LNCaP clone FGC (cell line): ENCODE results near the gene RAP1GAP2.

Experiments
- DNase-seq: peaks from one replicate; pipeline ENCODE4 v3.0.0-alpha.2; 2011; ENCODE audit warnings: low read depth
- H3K4me3 ChIP-seq: 2 replicates; pipeline ENCODE4 v1.5.1; 2011; ENCODE audit warnings: mild to moderate bottlenecking, low read depth, low read length, control low read depth
- CTCF ChIP-seq: IDR thresholded peaks from 2 replicates; pipeline ENCODE4 v1.5.1; 2012; ENCODE audit warnings: mild to moderate bottlenecking; ENCODE audit not compliant: control insufficient read depth, insufficient read depth; ENCODE audit errors: extremely low read depth

RAP1GAP2 gene

GRCh38 chr17:2758870-2759269, 37.4 kb upstream of the RAP1GAP2 start:
- no peak for TF ChIP-seq CTCF
- no peak for DNase-seq
- no peak overlapping the region for H3K4me3 ChIP-seq

GRCh38 chr17:2770129-2770528, 26.1 kb upstream of the RAP1GAP2 start:
- no peak for DNase-seq
- H3K4me3 ChIP-seq = no peak overlapping the region
- TF ChIP-seq CTCF = no peak

- no peak for DNase-seq
- H3K4me3 ChIP-seq = no peak overlapping the region
- TF ChIP-seq CTCF = no peak
Observed at GRCh38 chr17:2775206-2775605, 21.0 kb upstream of the RAP1GAP2 start.

- H3K4me3 ChIP-seq = no peak overlapping the region
- no peak for TF ChIP-seq CTCF
Observed at GRCh38 chr17:2776589-2777241, 19.5 kb upstream of the RAP1GAP2 start.

GRCh38 chr17:2777242-2777867, 18.9 kb upstream of the RAP1GAP2 start:
- no peak for DNase-seq
- H3K4me3 ChIP-seq = no peak overlapping the region
- TF ChIP-seq CTCF = no peak

More at GRCh38 chr17:2776589-2777241, 19.5 kb upstream of the RAP1GAP2 start:
- DNase-seq = no peak

GRCh38 chr17:2778489-2778888, 17.7 kb upstream of the RAP1GAP2 start:
- H3K4me3 ChIP-seq = no peak overlapping the region
- no peak for DNase-seq
- no peak for TF ChIP-seq CTCF

- TF ChIP-seq CTCF = no peak
- DNase-seq = no peak
- no peak overlapping the region for H3K4me3 ChIP-seq
Observed at GRCh38 chr17:2779545-2779944, 16.7 kb upstream of the RAP1GAP2 start.
